Effector memory CD8-positive, alpha-beta T cell (primary cell): ENCODE measurements around the gene ZBTB44.
"Not testable (repeated sequence)": the region's sequence is repeated elsewhere in the genome, so short reads cannot be mapped to it uniquely, and the experiment has no call there.

Experiments used
- ATAC-seq: fragments of 150-1000 bp; cut with Tn5 transposase; replicated peaks from 2 replicates; pipeline ENCODE4 v1.10.0; 2021; ENCODE audit warnings: mild to moderate bottlenecking, moderate library complexity
- DNase-seq, 3 experiments: peaks; one replicate each; pipeline ENCODE4 v3.0.0; 2021
- H3K27ac Mint-ChIP-seq, 2 donors: one replicate each; pipeline ENCODE4 v1.8.0; 2022; ENCODE audit warnings: mild to moderate bottlenecking in 2 of 2, mixed read lengths in 2 of 2, moderate library complexity in 2 of 2
- H3K27me3 Mint-ChIP-seq, 2 donors: one replicate each; pipeline ENCODE4 v1.8.0; 2022; ENCODE audit warnings: mixed read lengths in 2 of 2
- H3K36me3 Mint-ChIP-seq: one replicate; pipeline ENCODE4 v1.8.0; 2022; ENCODE audit warnings: mild to moderate bottlenecking, moderate library complexity, mixed read lengths; ENCODE audit not compliant: insufficient read depth
- H3K4me1 Mint-ChIP-seq, 2 donors: one replicate each; pipeline ENCODE4 v1.8.0; 2022; ENCODE audit warnings: low read depth in 2 of 2, mixed read lengths in 2 of 2
- H3K4me3 Mint-ChIP-seq, 2 donors: one replicate each; pipeline ENCODE4 v1.8.0; 2022; ENCODE audit warnings: mild to moderate bottlenecking in 2 of 2, mixed read lengths in 2 of 2, moderate library complexity in 2 of 2
- H3K9me3 Mint-ChIP-seq, 2 donors: one replicate each; pipeline ENCODE4 v1.8.0; 2022; ENCODE audit warnings: mixed read lengths in 2 of 2

ZBTB44 gene

DNA sequence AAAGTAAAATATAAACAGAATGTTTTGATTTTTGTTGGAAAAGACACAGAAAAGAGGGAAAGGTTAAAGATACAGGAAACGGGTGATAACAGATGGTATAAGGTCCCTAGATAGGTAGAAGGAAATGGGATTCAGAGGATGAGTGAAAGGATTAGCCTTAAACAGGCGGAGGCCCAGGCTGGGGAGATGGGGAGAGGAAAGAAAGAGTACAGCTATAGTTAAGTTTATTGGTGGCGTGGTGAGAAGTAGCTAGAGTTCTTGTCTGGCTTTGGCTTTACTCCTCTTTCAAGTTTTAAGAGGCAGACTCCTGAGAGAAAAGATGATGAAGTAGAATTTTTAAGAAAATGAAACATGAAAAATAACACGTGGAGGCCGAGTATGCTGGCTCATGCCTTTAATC is 13.7 kb downstream of the ZBTB44 start:
- ATAC-seq (no peak), DNase-seq (no peak)
- peaks cover 42 to 57% of the 10 kb centered on the region in 2 donors for H3K4me1 Mint-ChIP-seq
- no peaks in the 10 kb centered on the region for H3K9me3 Mint-ChIP-seq
- peak overlapping the region; percentile 0 to 83 for H3K27ac Mint-ChIP-seq
- H3K27me3 Mint-ChIP-seq: no peaks in the 10 kb centered on the region
- peaks cover 5% of the 10 kb centered on the region for H3K36me3 Mint-ChIP-seq
- H3K4me3 Mint-ChIP-seq: no peak overlapping the region

DNA sequence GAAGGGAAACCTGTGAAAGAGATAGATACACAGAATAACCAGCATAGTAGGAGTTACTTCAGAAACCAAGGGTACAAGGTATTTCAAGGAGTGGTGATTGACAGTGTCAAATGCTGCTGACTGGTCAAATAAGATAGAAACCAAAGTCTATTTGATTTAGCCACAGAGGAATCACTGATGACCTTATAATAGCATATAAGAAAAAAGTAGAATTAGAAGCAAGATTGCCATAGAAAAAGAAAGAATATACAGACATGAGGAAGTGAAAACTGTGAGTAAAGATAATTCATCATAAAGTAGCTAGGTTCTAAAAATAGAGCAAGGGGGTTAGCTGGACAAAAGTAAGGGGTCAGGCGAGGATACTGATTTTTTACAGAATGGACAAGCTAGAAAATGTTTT is 14.2 kb downstream of the ZBTB44 start:
- Mint-ChIP-seq H3K4me1 (peaks cover 43 to 55% of the 10 kb centered on the region in 2 donors), H3K36me3 (peaks cover 5% of the 10 kb centered on the region), H3K27me3 (no peaks in the 10 kb centered on the region), H3K4me3 (no peak overlapping the region), H3K9me3 (no peaks in the 10 kb centered on the region), H3K27ac (peak overlapping the region in 1 of 2 donors; percentile 83)
- no peak for DNase-seq
- ATAC-seq: no peak

DNA sequence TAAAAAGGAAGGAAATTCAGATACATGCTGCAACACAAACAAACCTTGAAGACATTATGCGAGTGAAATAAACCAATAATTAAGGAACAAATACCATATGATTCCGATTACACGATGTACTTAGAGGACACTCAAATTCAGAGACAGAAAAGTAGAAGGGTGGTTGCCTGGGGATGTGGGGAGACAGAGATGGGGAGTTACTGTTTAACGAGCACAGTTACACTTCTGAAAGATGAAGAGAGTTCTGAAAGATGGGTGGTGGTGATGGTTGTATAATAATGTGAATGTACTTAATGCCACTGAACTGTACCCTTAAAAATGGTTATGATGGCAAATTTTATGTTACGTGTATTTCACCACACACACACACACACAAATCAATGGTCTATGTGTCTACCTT is 14.7 kb downstream of the ZBTB44 start:
- H3K27me3 Mint-ChIP-seq: no peaks in the 10 kb centered on the region
- peaks cover 40 to 54% of the 10 kb centered on the region in 2 donors for H3K4me1 Mint-ChIP-seq
- no peak overlapping the region for H3K4me3 Mint-ChIP-seq
- H3K27ac Mint-ChIP-seq: peak overlapping the region; percentile 47 to 83
- H3K36me3 Mint-ChIP-seq: peaks cover 5% of the 10 kb centered on the region
- H3K9me3 Mint-ChIP-seq: no peaks in the 10 kb centered on the region
- ATAC-seq: no peak
- no peak for DNase-seq

DNA sequence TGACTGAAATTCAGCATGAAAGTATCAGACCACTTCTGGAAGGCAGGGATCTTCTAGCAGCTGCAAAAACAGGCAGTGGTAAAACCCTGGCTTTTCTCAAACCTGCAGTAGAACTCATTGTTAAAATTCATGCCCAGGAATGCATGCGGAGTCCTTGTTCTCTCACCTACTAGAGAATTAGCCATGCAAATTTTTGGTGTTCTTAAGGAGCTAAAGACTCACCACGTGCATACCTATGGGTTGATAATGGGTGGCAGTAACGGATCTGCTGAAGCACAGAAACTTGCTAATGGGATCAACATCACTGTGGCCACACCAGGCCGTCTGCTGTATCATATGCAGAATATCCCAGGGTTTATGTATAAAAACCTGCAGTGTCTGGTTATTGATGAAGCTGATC is 19.1 kb downstream of the ZBTB44 start:
- DNase-seq (no peak), ATAC-seq (no peak)
- H3K4me3 Mint-ChIP-seq: no peak overlapping the region
- H3K36me3 Mint-ChIP-seq: peaks cover 3% of the 10 kb centered on the region
- no peaks in the 10 kb centered on the region for H3K9me3 Mint-ChIP-seq
- H3K4me1 Mint-ChIP-seq: peaks cover 35 to 46% of the 10 kb centered on the region in 2 donors
- no peaks in the 10 kb centered on the region for H3K27me3 Mint-ChIP-seq
- H3K27ac Mint-ChIP-seq: no peak overlapping the region

DNA sequence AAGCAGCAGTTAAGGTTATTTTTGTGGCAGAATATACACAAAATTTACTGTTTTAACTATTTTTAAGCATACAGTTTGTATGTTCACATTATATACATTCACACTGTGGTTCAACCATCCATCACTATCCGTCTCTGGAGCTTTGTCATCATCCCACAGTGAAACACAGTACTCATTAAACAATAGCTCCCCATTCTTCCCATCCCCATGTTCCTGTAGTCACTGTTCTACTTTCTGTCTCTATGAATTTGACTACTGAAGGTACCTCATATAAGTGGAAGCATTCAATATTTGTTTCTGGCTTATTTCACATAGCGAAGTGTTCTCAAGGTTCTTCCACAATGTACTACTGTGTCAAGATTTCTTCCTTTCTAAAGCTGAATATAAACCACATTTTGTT is 32.6 kb downstream of the ZBTB44 start:
- Mint-ChIP-seq H3K4me1 (peaks cover 20 to 48% of the 10 kb centered on the region in 2 donors), H3K4me3 (no peak overlapping the region), H3K9me3 (peaks cover 0 to 4% of the 10 kb centered on the region in 2 donors), H3K36me3 (peaks cover 11% of the 10 kb centered on the region), H3K27me3 (no peaks in the 10 kb centered on the region), H3K27ac (no peak overlapping the region)
- ATAC-seq (no peak), DNase-seq (no peak)

DNA sequence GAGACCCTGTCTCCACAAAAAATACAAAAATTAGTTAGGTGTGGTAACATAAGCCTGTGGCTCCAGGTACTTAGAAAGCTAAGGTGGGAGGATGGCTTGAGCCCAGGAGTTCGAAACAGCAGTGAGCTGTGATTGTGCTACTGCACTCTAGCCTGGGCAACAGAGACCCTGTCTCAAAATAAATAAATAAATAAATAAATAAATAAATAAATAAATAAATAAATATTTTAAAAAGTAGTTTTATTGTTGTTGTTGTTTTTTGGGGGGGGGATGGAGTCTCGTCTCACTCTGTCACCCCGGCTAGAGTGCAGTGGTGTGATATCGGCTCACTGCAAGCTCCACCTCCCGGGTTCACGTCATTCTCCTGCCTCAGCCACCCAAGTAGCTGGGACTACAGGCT is 33.4 kb downstream of the ZBTB44 start:
- not testable (repeated sequence) for H3K27me3 Mint-ChIP-seq, ATAC-seq, H3K27ac Mint-ChIP-seq, DNase-seq, H3K9me3 Mint-ChIP-seq, H3K4me3 Mint-ChIP-seq
- H3K36me3 Mint-ChIP-seq: peaks cover 11% of the 10 kb centered on the region
- H3K4me1 Mint-ChIP-seq: peaks cover 17 to 44% of the 10 kb centered on the region in 2 donors

DNA sequence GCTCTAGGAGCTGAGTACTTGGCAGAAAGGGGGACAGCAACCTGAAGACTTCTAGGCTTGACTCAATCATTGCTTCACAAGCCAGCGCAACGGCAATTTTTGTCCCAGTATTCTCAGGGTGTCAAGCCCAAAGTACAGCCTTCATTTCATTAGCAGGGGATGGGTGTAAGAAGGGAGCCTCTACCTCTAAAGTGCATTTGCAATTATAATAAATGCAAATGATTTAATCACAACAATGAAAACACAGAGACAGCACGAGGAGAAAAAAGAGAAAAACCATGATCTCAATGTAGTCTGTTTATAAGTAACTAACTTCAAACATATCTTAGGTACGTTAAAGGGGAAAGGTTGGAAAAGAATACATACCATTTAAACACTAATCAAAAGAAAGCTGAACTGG is 34.7 kb downstream of the ZBTB44 start:
- H3K27me3 Mint-ChIP-seq: no peaks in the 10 kb centered on the region
- ATAC-seq (no peak), DNase-seq (no peak)
- peak overlapping the region in 1 of 2 donors; percentile 48 for H3K4me3 Mint-ChIP-seq
- H3K27ac Mint-ChIP-seq: no peak overlapping the region
- peaks cover 13 to 36% of the 10 kb centered on the region in 2 donors for H3K4me1 Mint-ChIP-seq
- H3K36me3 Mint-ChIP-seq: peaks cover 7% of the 10 kb centered on the region
- peaks cover 0 to 4% of the 10 kb centered on the region in 2 donors for H3K9me3 Mint-ChIP-seq

DNA sequence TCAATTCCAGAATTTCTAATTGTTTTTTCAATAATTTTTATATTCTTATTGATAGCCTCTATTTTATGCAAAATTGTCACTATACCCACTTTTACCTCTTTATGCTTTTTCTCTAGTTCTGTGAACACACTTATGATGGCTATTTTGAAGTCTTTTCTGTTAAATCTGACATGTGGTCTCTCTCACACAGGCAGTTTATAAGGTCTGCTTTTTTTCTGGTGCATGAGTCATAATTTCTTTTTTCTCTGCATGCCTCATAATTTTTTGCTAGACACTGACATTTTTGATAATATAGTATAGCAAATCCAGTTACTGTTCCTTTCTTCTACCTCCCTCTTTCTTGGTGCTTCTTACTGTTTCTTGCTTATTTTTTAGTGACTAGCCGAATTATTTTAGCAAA is 36.0 kb downstream of the ZBTB44 start:
- Mint-ChIP-seq H3K36me3 (peaks cover 5% of the 10 kb centered on the region), H3K9me3 (peaks cover 0 to 4% of the 10 kb centered on the region in 2 donors), H3K27ac (peak overlapping the region in 1 of 2 donors; percentile 64), H3K4me1 (peaks cover 13 to 36% of the 10 kb centered on the region in 2 donors), H3K27me3 (no peaks in the 10 kb centered on the region), H3K4me3 (peak overlapping the region in 1 of 2 donors; percentile 3)
- ATAC-seq (no peak), DNase-seq (no peak)

- peaks cover 3% of the 10 kb centered on the region for H3K36me3 Mint-ChIP-seq
- peaks cover 13 to 36% of the 10 kb centered on the region in 2 donors for H3K4me1 Mint-ChIP-seq
- H3K27me3 Mint-ChIP-seq: no peaks in the 10 kb centered on the region
- H3K4me3 Mint-ChIP-seq: peak overlapping the region in 1 of 2 donors; percentile 3
- peaks cover 0 to 4% of the 10 kb centered on the region in 2 donors for H3K9me3 Mint-ChIP-seq
- H3K27ac Mint-ChIP-seq: peak overlapping the region in 1 of 2 donors; percentile 38
- ATAC-seq: no peak
- DNase-seq: no peak
These were observed 36.6 kb downstream of the ZBTB44 start for GRCh38 chr11:130278151-130278550.

DNA sequence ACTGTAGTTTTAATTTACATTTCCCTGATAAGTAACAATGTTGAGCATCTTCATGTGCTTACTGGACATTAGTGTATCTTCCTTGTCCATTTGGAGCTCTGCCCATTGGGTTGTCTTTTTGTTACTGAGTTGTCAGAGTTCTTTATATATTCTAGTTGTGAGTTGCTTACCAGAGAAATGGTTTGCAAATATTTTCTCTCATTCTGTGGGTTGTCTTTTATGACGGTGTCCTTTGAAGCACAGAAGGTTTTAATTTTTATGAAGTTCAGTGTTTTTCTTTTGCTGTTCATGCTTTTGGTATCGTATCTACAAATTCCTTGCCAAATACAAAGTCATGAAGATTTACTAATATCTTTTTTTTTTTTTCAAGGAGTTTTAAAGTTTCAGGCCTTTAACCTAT is 42.4 kb downstream of the ZBTB44 start:
- Mint-ChIP-seq H3K4me3 (no peak overlapping the region), H3K36me3 (peaks cover 12% of the 10 kb centered on the region), H3K4me1 (peaks cover 3 to 5% of the 10 kb centered on the region in 2 donors), H3K27ac (peak overlapping the region in 1 of 2 donors; percentile 69), H3K9me3 (no peaks in the 10 kb centered on the region), H3K27me3 (no peaks in the 10 kb centered on the region)
- ATAC-seq: no peak
- no peak for DNase-seq

GRCh38 chr11:130269326-130269943 is 45.3 kb downstream of the ZBTB44 start:
- Mint-ChIP-seq H3K36me3 (peaks cover 12% of the 10 kb centered on the region), H3K9me3 (no peaks in the 10 kb centered on the region), H3K27me3 (no peaks in the 10 kb centered on the region), H3K27ac (peak overlapping the region; percentile 8 to 58), H3K4me3 (no peak overlapping the region), H3K4me1 (peaks cover 7 to 8% of the 10 kb centered on the region in 2 donors)
- ATAC-seq (no peak), DNase-seq (no peak)

DNA sequence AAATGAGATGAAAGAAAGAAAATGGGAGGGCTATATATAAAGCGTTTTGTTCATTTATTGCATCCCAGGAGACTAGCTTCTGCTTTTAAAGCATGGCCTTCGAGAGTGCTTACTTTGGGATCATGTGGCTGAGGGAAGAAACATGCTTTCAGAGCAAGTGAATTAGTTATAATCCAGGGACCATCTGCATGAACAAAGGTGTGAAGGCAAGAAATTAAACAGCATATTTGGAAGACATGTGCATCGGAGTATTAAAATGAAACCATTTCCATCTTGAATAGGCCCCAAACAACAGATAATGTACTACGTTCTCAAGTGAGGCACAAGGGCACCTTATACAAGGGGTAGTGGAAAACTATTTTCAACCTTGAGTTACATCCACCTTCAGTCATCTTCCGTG is 51.4 kb downstream of the ZBTB44 start:
- peaks cover 15% of the 10 kb centered on the region for H3K36me3 Mint-ChIP-seq
- peak overlapping the region in 1 of 2 donors; percentile 69 for H3K27ac Mint-ChIP-seq
- H3K27me3 Mint-ChIP-seq: no peaks in the 10 kb centered on the region
- H3K9me3 Mint-ChIP-seq: peaks cover 0 to 7% of the 10 kb centered on the region in 2 donors
- DNase-seq: no peak
- H3K4me3 Mint-ChIP-seq: no peak overlapping the region
- H3K4me1 Mint-ChIP-seq: peaks cover 12 to 26% of the 10 kb centered on the region in 2 donors
- no peak for ATAC-seq

DNA sequence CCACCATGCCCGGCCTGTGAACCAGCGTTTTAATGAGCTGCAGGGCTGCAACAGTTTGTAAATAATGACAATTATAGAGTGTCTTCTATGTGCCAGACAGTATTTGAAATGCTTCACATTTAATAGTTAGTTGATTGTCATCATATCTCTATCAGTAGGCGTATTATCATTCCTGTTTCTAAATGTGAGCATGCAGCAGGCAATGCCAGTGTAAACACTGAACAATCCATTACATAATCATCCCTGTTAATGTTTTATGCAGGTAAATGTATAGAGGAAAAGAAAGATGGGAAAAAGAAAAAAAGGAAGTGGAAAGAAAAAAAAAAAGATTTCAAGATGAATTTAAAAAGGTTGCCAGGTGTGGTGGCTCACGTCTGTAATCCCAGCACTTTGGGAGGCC is 52.3 kb downstream of the ZBTB44 start:
- Mint-ChIP-seq H3K27ac (peak overlapping the region; percentile 5 to 79), H3K4me3 (no peak overlapping the region), H3K36me3 (peaks cover 14% of the 10 kb centered on the region), H3K4me1 (peaks cover 18 to 26% of the 10 kb centered on the region in 2 donors), H3K9me3 (peaks cover 0 to 7% of the 10 kb centered on the region in 2 donors), H3K27me3 (no peaks in the 10 kb centered on the region)
- DNase-seq: no peak
- ATAC-seq: no peak

DNA sequence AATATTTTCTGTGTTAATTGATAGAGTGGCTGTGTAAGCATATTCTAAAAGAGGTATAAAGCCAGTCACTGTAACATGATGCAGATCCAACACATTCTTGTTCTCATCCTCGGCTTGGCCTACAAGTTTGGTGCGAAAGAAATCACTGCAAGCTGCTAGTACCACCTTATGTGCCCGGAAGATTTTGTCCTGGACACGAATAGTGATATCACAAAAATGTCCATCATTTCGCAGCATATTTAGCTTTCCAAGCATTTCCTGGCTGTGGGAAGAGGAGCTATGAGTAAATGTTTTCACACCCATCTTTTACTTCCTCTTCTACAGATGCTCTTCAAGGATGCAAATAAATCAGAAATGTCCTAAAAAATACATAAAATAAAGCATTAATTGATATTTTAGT is 53.1 kb downstream of the ZBTB44 start:
- no peak overlapping the region for H3K27ac Mint-ChIP-seq
- H3K36me3 Mint-ChIP-seq: peaks cover 14% of the 10 kb centered on the region
- H3K9me3 Mint-ChIP-seq: peaks cover 0 to 7% of the 10 kb centered on the region in 2 donors
- H3K4me3 Mint-ChIP-seq: no peak overlapping the region
- no peak for DNase-seq
- no peak for ATAC-seq
- H3K27me3 Mint-ChIP-seq: no peaks in the 10 kb centered on the region
- peaks cover 21 to 29% of the 10 kb centered on the region in 2 donors for H3K4me1 Mint-ChIP-seq
